Osteocyte (in vitro differentiated cells): ENCODE data around the gene TNFRSF8. TPM values are rescaled to one million over a fixed set of nuclear protein-coding genes. Genes with fewer than 3 reads are reported as not detected.
A peak's percentile ranks its signal among the peaks of the same experiment; 100 is the strongest.

Experiments used
- DNase-seq: peaks from one replicate; pipeline ENCODE4 v3.0.0; 2021; ENCODE audit warnings: mixed read lengths; ENCODE audit not compliant: unreplicated experiment; ENCODE audit errors: extremely low spot score
- H3K27ac Mint-ChIP-seq: one replicate; pipeline ENCODE4 v1.8.0; 2021; ENCODE audit warnings: mild to moderate bottlenecking, mixed read lengths; ENCODE audit not compliant: unreplicated experiment
- H3K27me3 Mint-ChIP-seq: one replicate; pipeline ENCODE4 v1.8.0; 2021; ENCODE audit warnings: mixed read lengths; ENCODE audit not compliant: unreplicated experiment
- H3K36me3 Mint-ChIP-seq: one replicate; pipeline ENCODE4 v1.8.0; 2021; ENCODE audit warnings: mixed read lengths; ENCODE audit not compliant: unreplicated experiment
- H3K4me1 Mint-ChIP-seq: one replicate; pipeline ENCODE4 v1.8.0; 2021; ENCODE audit warnings: mixed read lengths; ENCODE audit not compliant: unreplicated experiment
- H3K4me3 Mint-ChIP-seq: one replicate; pipeline ENCODE4 v1.8.0; 2021; ENCODE audit warnings: mild to moderate bottlenecking, moderate library complexity, mixed read lengths; ENCODE audit not compliant: unreplicated experiment
- H3K9me3 Mint-ChIP-seq: one replicate; pipeline ENCODE4 v1.8.0; 2021; ENCODE audit warnings: mixed read lengths; ENCODE audit not compliant: unreplicated experiment
- CTCF ChIP-seq: fragments of 200-600 bp; sonication (generic); IDR thresholded peaks from 2 replicates; pipeline ENCODE4 v1.5.0; 2021; ENCODE audit warnings: antibody characterized with exemption, mild to moderate bottlenecking, moderate library complexity
- total RNA-seq: library from RNA; stranded (reverse); gene quantifications from 2 replicates; pipeline ENCODE4 v1.2.1, GENCODE V29; 2021

TNFRSF8 gene
- total RNA-seq, 1 donor from 2014 or later, result not detected

GRCh38 chr1:12130466-12131130 is 67.5 kb downstream of the TNFRSF8 start:
- no peak for DNase-seq
- Mint-ChIP-seq H3K4me3 (no peak overlapping the region), H3K27me3 (no peaks in the 10 kb centered on the region), H3K36me3 (no peaks in the 10 kb centered on the region), H3K4me1 (peaks cover 61% of the 10 kb centered on the region), H3K27ac (no peak overlapping the region), H3K9me3 (no peaks in the 10 kb centered on the region)
- no peak for TF ChIP-seq CTCF

DNA sequence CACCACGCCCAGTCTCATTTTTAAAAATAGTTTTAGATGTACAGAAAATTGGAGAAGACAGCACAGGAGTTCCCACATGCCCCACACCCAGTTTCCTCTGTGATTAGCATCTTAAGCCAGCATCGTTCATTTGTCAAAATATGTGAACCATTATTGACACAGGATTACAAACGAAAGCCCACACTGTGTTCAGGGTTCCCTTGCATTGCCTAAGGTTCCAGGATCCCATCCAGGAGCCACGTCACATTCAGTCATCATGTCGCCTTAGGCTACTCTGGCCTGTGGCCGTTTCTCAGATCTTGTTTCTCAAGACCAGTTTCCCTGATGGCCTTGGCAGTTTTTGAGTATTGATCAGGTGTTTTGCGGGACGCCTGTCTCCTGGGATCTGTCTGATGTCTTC is 69.0 kb downstream of the TNFRSF8 start:
- DNase-seq, result no peak
- peaks cover 66% of the 10 kb centered on the region for H3K4me1 Mint-ChIP-seq

GRCh38 chr1:12134716-12135115 is 71.6 kb downstream of the TNFRSF8 start:
- Mint-ChIP-seq H3K4me1 (peaks cover 56% of the 10 kb centered on the region), H3K9me3 (no peaks in the 10 kb centered on the region), H3K36me3 (no peaks in the 10 kb centered on the region), H3K4me3 (no peak overlapping the region), H3K27me3 (no peaks in the 10 kb centered on the region), H3K27ac (no peak overlapping the region)
- no peak for TF ChIP-seq CTCF
- DNase-seq, result no peak

More for the DNA sequence above, 69.0 kb downstream of the TNFRSF8 start:
- H3K4me3 Mint-ChIP-seq, result no peak overlapping the region
- no peak for TF ChIP-seq CTCF
- H3K9me3 Mint-ChIP-seq, result no peaks in the 10 kb centered on the region
- no peak overlapping the region for H3K27ac Mint-ChIP-seq
- H3K27me3 Mint-ChIP-seq, result no peaks in the 10 kb centered on the region
- H3K36me3 Mint-ChIP-seq, result no peaks in the 10 kb centered on the region

DNA sequence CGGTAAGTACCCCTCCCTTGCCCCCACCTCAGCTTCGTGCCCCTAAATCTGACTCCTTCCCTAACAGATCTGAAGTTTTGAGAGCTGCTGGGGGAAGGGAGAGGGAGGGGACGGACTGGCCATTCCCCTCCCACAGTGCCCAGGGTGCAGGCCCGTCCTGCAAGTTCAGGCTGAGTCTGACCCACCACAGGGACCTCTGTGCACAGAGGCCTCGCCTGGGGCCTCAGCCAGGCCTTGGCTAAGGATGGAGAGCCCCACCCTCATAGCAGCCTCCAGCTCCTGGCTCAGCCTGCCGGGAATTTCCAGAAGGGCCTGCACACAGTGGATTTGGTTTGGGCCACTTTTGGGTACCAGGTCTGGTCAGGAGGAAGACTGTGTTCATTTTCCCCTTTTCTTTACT is 72.5 kb downstream of the TNFRSF8 start:
- Mint-ChIP-seq H3K27me3 (no peaks in the 10 kb centered on the region), H3K4me3 (no peak overlapping the region), H3K27ac (no peak overlapping the region), H3K4me1 (peaks cover 50% of the 10 kb centered on the region), H3K36me3 (no peaks in the 10 kb centered on the region), H3K9me3 (no peaks in the 10 kb centered on the region)
- TF ChIP-seq CTCF, result no peak
- no peak for DNase-seq

- Mint-ChIP-seq H3K27me3 (no peaks in the 10 kb centered on the region), H3K4me1 (peaks cover 46% of the 10 kb centered on the region), H3K4me3 (no peak overlapping the region), H3K27ac (peak overlapping the region; percentile 52), H3K36me3 (no peaks in the 10 kb centered on the region), H3K9me3 (no peaks in the 10 kb centered on the region)
- no peak for TF ChIP-seq CTCF
- no peak for DNase-seq
Measured at GRCh38 chr1:12136916-12137610, 74.0 kb downstream of the TNFRSF8 start.
